ENCODE data around the gene NUP54. TPM values are rescaled to one million over a fixed set of nuclear protein-coding genes. Genes with fewer than 3 reads are reported as not detected.

The NUP54 gene
- total and polyA plus RNA-seq, 9 of the 15 experiments (the other 6 are each of a cell fraction or from before 2014, with no cell fraction given) = 29.6 to 115 (median 67.7) TPM

DNA sequence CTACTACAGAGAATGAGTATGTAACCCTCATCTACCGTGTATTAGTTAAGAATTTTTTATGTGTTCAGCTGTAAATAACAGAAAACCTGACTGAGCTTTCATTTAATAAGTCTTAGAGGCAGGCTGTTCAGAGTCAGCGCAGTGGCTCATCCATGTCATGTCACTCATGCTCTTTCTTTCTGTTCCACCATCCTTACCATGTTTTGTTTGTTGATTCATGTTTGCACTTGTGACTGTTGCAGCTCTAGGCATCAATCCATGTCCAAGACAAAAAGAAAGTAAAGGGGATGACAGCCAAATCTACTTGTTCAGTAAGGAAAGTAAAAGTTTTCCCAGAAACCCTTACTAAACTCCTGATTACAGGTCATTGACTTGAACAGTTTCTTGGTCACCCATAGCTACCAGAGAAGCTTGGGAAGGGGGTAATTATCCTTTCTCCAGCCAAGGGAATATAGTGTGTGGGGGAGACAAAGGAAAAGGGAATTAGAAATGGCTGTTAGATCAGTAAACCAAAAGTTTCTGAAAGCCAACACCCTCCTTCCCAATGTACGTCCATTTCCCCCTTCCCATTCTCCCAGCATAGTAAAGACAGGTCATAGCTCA lies 64.7 kb downstream of the NUP54 start (continued):
- TF ChIP-seq STAT5A (IDR thresholded peaks at IDR 0.05; ENCODE audit: borderline replicate concordance, low read length) = no peak
- no peak for TF ChIP-seq SIRT6 (IDR thresholded peaks at IDR 0.05; ENCODE audit: low read depth, low read length)

DNA sequence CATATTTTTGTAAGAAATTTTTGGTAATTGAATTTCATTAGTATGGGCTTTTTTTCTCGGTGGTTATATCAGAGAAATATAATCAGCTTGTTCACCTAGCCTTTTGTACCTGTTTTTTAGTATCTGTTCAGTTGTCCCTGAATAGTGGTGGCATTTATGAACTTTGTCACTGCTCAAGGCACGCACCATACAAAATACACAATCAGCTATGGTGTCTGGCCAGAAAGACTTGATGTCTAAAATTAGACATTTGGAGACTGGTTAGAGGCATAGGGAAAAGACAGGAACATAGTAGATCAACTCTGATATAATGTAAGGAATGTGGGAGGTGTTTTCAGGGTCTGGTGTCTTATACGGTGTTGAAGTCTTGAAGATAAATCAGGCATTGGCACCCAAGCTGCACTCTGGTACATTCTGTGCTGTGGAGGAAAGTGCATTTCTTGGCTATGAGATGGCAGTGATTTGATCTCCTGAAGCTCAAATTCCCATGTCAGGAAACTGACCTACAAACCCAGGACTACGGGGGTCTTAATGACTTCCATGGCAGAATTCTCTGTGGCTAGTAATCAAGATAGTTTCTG lies 70.1 kb downstream of the NUP54 start:
- no peak for FAIRE-seq
- CTCF ChIA-PET (ENCODE audit: low intra/inter-chr PET ratio) = no interaction called here
- no peak for DNase-seq (ENCODE audit: extremely low read depth in 1 of 4, low spot score in 3 of 4)
- Histone ChIP-seq H4K20me1 (replicated peaks; ENCODE audit: control insufficient read depth, insufficient read depth, low read length) (no peaks in the 10 kb centered on the region), H3K4me2 (ENCODE audit: insufficient read depth, low read length) (no peak overlapping the region), H3K4me1 (replicated peaks in 1 of 2; ENCODE audit: control insufficient read depth in 2 of 2, insufficient read depth in 2 of 2, low read length in 2 of 2) (no peaks in the 10 kb centered on the region), H3K36me3 (ENCODE audit: control insufficient read depth, insufficient read depth, low read length) (no peaks in the 10 kb centered on the region), H3K4me3 (no peak overlapping the region), H3K9ac (ENCODE audit: insufficient read depth in 1 of 2, low read depth in 2 of 2, low read length in 2 of 2) (no peak overlapping the region), H2AFZ (ENCODE audit: low read depth, low read length) (no peak overlapping the region), H3K27me3 (ENCODE audit: control insufficient read depth in 2 of 2, insufficient read depth in 2 of 2, low read length in 2 of 2) (no peaks in the 10 kb centered on the region), H3K79me2 (ENCODE audit: control insufficient read depth, insufficient read depth, low read length) (no peaks in the 10 kb centered on the region), H3K27ac (ENCODE audit: extremely low read depth, low read depth, low read length) (no peak overlapping the region), H3K9me1 (ENCODE audit: control insufficient read depth, insufficient read depth, low read length) (no peaks in the 10 kb centered on the region), H3K9me3 (replicated peaks; ENCODE audit: control insufficient read depth, insufficient read depth, low read depth, low read length) (no peaks in the 10 kb centered on the region)
- BruUV-seq (replicated peaks) = no TSS peak
- POLR2A ChIA-PET = interaction anchor here (0.5 to 1.0 kb wide), 2 partner anchors 9 to 450 kb away, joined by 3 to 4 read pairs; no protein-coding TSS in a partner anchor
- no peak for ATAC-seq
- in situ Hi-C loops (cut with MboI) (no loop called here), intact Hi-C loops (cut with micrococcal nuclease) (no loop called here)
- TF ChIP-seq BACH1 (tag; IDR thresholded peaks at IDR 0.05) = no peak
- no peak for TF ChIP-seq ZC3H11A (IDR thresholded peaks at IDR 0.05; ENCODE audit: low read depth, low read length)
- TF ChIP-seq, protein P1, sequence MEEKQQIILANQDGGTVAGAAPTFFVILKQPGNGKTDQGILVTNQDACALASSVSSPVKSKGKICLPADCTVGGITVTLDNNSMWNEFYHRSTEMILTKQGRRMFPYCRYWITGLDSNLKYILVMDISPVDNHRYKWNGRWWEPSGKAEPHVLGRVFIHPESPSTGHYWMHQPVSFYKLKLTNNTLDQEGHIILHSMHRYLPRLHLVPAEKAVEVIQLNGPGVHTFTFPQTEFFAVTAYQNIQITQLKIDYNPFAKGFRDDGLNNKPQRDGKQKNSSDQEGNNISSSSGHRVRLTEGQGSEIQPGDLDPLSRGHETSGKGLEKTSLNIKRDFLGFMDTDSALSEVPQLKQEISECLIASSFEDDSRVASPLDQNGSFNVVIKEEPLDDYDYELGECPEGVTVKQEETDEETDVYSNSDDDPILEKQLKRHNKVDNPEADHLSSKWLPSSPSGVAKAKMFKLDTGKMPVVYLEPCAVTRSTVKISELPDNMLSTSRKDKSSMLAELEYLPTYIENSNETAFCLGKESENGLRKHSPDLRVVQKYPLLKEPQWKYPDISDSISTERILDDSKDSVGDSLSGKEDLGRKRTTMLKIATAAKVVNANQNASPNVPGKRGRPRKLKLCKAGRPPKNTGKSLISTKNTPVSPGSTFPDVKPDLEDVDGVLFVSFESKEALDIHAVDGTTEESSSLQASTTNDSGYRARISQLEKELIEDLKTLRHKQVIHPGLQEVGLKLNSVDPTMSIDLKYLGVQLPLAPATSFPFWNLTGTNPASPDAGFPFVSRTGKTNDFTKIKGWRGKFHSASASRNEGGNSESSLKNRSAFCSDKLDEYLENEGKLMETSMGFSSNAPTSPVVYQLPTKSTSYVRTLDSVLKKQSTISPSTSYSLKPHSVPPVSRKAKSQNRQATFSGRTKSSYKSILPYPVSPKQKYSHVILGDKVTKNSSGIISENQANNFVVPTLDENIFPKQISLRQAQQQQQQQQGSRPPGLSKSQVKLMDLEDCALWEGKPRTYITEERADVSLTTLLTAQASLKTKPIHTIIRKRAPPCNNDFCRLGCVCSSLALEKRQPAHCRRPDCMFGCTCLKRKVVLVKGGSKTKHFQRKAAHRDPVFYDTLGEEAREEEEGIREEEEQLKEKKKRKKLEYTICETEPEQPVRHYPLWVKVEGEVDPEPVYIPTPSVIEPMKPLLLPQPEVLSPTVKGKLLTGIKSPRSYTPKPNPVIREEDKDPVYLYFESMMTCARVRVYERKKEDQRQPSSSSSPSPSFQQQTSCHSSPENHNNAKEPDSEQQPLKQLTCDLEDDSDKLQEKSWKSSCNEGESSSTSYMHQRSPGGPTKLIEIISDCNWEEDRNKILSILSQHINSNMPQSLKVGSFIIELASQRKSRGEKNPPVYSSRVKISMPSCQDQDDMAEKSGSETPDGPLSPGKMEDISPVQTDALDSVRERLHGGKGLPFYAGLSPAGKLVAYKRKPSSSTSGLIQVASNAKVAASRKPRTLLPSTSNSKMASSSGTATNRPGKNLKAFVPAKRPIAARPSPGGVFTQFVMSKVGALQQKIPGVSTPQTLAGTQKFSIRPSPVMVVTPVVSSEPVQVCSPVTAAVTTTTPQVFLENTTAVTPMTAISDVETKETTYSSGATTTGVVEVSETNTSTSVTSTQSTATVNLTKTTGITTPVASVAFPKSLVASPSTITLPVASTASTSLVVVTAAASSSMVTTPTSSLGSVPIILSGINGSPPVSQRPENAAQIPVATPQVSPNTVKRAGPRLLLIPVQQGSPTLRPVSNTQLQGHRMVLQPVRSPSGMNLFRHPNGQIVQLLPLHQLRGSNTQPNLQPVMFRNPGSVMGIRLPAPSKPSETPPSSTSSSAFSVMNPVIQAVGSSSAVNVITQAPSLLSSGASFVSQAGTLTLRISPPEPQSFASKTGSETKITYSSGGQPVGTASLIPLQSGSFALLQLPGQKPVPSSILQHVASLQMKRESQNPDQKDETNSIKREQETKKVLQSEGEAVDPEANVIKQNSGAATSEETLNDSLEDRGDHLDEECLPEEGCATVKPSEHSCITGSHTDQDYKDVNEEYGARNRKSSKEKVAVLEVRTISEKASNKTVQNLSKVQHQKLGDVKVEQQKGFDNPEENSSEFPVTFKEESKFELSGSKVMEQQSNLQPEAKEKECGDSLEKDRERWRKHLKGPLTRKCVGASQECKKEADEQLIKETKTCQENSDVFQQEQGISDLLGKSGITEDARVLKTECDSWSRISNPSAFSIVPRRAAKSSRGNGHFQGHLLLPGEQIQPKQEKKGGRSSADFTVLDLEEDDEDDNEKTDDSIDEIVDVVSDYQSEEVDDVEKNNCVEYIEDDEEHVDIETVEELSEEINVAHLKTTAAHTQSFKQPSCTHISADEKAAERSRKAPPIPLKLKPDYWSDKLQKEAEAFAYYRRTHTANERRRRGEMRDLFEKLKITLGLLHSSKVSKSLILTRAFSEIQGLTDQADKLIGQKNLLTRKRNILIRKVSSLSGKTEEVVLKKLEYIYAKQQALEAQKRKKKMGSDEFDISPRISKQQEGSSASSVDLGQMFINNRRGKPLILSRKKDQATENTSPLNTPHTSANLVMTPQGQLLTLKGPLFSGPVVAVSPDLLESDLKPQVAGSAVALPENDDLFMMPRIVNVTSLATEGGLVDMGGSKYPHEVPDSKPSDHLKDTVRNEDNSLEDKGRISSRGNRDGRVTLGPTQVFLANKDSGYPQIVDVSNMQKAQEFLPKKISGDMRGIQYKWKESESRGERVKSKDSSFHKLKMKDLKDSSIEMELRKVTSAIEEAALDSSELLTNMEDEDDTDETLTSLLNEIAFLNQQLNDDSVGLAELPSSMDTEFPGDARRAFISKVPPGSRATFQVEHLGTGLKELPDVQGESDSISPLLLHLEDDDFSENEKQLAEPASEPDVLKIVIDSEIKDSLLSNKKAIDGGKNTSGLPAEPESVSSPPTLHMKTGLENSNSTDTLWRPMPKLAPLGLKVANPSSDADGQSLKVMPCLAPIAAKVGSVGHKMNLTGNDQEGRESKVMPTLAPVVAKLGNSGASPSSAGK (IDR thresholded peaks at IDR 0.05) = no peak
- no peak for TF ChIP-seq XRCC4 (IDR thresholded peaks at IDR 0.05; ENCODE audit: extremely low read depth, insufficient read depth, insufficient read length)
- no peak for TF ChIP-seq CXXC5 (CRISPR knock-in tag; IDR thresholded peaks at IDR 0.05)
- WGBS (ENCODE audit: insufficient coverage, low coverage, missing lambda C conversion rate) = 25% methylated on average over 4 of the region's 4 CpGs

Data from K562 (cell line).